ENCODE data around the gene NUP43.

GRCh38 chr6:149714442-149714841 is 31.9 kb downstream of the NUP43 start:
- TF ChIP-seq CTCF (IDR thresholded peaks at IDR 0.05): no peak
- TF ChIP-seq EZH2 (IDR thresholded peaks at IDR 0.05): no peak
- TF ChIP-seq EZH2phosphoT487 (IDR thresholded peaks at IDR 0.05): no peak

Measured in neural progenitor cell (in vitro differentiated cells).